ENCODE results near the gene LASP1NB.
"Not testable (repeated sequence)": the region's sequence is repeated elsewhere in the genome, so short reads cannot be mapped to it uniquely, and the experiment has no call there.

DNA sequence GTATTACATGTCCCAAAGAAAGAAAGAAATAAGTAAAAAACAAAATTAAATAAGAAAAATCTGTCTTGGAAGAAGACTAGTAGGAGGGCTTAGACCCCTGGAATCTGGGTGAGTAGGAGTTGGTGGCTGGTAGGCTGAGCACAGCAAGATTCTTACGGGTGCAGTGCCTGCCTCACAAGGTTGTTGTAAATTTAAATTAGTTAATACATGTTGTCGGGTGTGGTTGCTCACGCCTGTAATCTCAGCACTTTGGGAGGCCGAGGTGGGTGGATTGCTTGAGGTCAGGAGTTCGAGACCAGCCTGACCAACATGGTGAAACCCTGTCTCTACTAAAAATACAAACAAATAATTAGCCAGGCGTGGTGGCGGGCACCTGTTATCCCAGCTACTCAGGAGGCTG is 28.4 kb downstream of the LASP1NB start:
- TF ChIP-seq, protein P1, sequence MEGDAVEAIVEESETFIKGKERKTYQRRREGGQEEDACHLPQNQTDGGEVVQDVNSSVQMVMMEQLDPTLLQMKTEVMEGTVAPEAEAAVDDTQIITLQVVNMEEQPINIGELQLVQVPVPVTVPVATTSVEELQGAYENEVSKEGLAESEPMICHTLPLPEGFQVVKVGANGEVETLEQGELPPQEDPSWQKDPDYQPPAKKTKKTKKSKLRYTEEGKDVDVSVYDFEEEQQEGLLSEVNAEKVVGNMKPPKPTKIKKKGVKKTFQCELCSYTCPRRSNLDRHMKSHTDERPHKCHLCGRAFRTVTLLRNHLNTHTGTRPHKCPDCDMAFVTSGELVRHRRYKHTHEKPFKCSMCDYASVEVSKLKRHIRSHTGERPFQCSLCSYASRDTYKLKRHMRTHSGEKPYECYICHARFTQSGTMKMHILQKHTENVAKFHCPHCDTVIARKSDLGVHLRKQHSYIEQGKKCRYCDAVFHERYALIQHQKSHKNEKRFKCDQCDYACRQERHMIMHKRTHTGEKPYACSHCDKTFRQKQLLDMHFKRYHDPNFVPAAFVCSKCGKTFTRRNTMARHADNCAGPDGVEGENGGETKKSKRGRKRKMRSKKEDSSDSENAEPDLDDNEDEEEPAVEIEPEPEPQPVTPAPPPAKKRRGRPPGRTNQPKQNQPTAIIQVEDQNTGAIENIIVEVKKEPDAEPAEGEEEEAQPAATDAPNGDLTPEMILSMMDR (conservative IDR thresholded peaks at IDR 0.05) = not testable (repeated sequence)
- TF ChIP-seq EZH2 (IDR thresholded peaks at IDR 0.05; ENCODE audit: low read depth) = not testable (repeated sequence)

Data from PC-9 (cell line).